GM23248 (cell line): Measurements from ENCODE around the gene CLEC4M. TPM values are rescaled to one million over a fixed set of nuclear protein-coding genes. Genes with fewer than 3 reads are reported as not detected.

Source experiments
- DNase-seq: peaks from one replicate; pipeline ENCODE4 v3.0.0-alpha.2; 2015
- H2AFZ ChIP-seq: fragments of 200-600 bp; sonication (generic); 2 replicates; pipeline ENCODE4 v1.6.1; 2016; ENCODE audit warnings: antibody characterized with exemption
- H3F3A ChIP-seq: fragments of 200-600 bp; sonication (generic); 2 replicates; pipeline ENCODE4 v1.6.1; 2016; ENCODE audit warnings: mild to moderate bottlenecking, antibody characterized with exemption, mixed run types; ENCODE audit not compliant: insufficient read depth
- H3K27ac ChIP-seq: fragments of 200-600 bp; sonication (generic); 2 replicates; pipeline ENCODE4 v1.5.1; 2016; ENCODE audit warnings: mild to moderate bottlenecking
- H3K27me3 ChIP-seq: fragments of 200-600 bp; sonication (generic); replicated peaks from 2 replicates; pipeline ENCODE4 v1.6.1; 2016; ENCODE audit warnings: mild to moderate bottlenecking; ENCODE audit not compliant: insufficient read depth
- H3K36me3 ChIP-seq: fragments of 200-600 bp; sonication (generic); 2 replicates; pipeline ENCODE4 v1.6.1; 2016; ENCODE audit warnings: low read depth, mild to moderate bottlenecking
- H3K4me1 ChIP-seq: fragments of 200-600 bp; sonication (generic); 2 replicates; pipeline ENCODE4 v1.6.1; 2016; ENCODE audit warnings: mild to moderate bottlenecking; ENCODE audit not compliant: insufficient read depth
- H3K4me2 ChIP-seq: fragments of 200-600 bp; sonication (generic); one replicate; pipeline ENCODE4 v1.6.1; 2016; ENCODE audit warnings: mild to moderate bottlenecking; ENCODE audit not compliant: unreplicated experiment
- H3K4me3 ChIP-seq: fragments of 200-600 bp; sonication (generic); 2 replicates; pipeline ENCODE4 v1.5.1; 2016; ENCODE audit warnings: mild to moderate bottlenecking
- H3K79me2 ChIP-seq: fragments of 200-600 bp; sonication (generic); 2 replicates; pipeline ENCODE4 v1.6.1; 2016; ENCODE audit warnings: mild to moderate bottlenecking; ENCODE audit not compliant: insufficient read depth
- H3K9ac ChIP-seq: fragments of 200-600 bp; sonication (generic); 2 replicates; pipeline ENCODE4 v1.6.1; 2016; ENCODE audit warnings: mild to moderate bottlenecking
- H3K9me2 ChIP-seq: fragments of 200-600 bp; sonication (generic); 2 replicates; pipeline ENCODE4 v1.6.1; 2016; ENCODE audit warnings: mixed run types, mild to moderate bottlenecking, moderate library complexity; ENCODE audit not compliant: insufficient read depth
- H3K9me3 ChIP-seq: fragments of 200-600 bp; sonication (generic); one replicate; pipeline ENCODE4 v1.6.1; 2017; ENCODE audit warnings: low read depth
- H4K20me1 ChIP-seq: fragments of 200-600 bp; sonication (generic); 2 replicates; pipeline ENCODE4 v1.6.0; 2016; ENCODE audit not compliant: insufficient read depth
- EZH2 ChIP-seq: fragments of 200-600 bp; sonication (generic); IDR thresholded peaks from 2 replicates; pipeline ENCODE4 v1.6.1; 2018; ENCODE audit warnings: antibody characterized with exemption, mild to moderate bottlenecking; ENCODE audit not compliant: insufficient read depth, poor library complexity, severe bottlenecking
- EZH2phosphoT487 ChIP-seq: fragments of 200-600 bp; sonication (generic); IDR thresholded peaks from 2 replicates; pipeline ENCODE4 v1.6.1; 2018; ENCODE audit warnings: antibody characterized with exemption, moderate library complexity, mild to moderate bottlenecking, low read depth; ENCODE audit not compliant: insufficient read depth
- WGBS, 2 experiments: methylation state at CpG; one replicate each; pipeline ENCODE4 v1.1.6; 2015 to 2017; ENCODE audit warnings: low lambda C conversion rate in 2 of 2, low coverage in 1 of 2; ENCODE audit errors: missing lambda C conversion rate in 2 of 2; 5-methylcytosine and 5-hydroxymethylcytosine counted together
- in situ Hi-C: fragments of 300-500 bp; cut with MboI; formaldehyde crosslinking; loops from 2 replicates; pipeline ENCODE4 v1.15.0; 2020
- polyA plus RNA-seq: library from polyadenylated mRNA; unstranded; fragments of >200 nt; fragmentation: Nextera tagmentation; extraction: Ambion mirVana; gene quantifications from 2 replicates; pipeline ENCODE4 v1.2.1, GENCODE V29; 2016
- total RNA-seq: library from RNA; depleted of rRNA; stranded (reverse); fragments of >200 nt; shearing (Covaris generic); gene quantifications from 2 replicates; pipeline ENCODE4 v1.2.3, GENCODE V29; 2014; rRNA removed

Gene CLEC4M
- total and polyA plus RNA-seq, 2 experiments from 2014 or later = not detected

- no peak for DNase-seq
- no peak overlapping the region for H2AFZ ChIP-seq
- in situ Hi-C loops = loop anchor here (25.0 kb wide), 1 partner anchor 456 kb away; no protein-coding TSS in a partner anchor
- H4K20me1 ChIP-seq = no peaks in the 10 kb centered on the region
- no peaks in the 10 kb centered on the region for H3K9me2 ChIP-seq
- H3K27me3 ChIP-seq = peaks cover 18% of the 10 kb centered on the region
- H3K4me1 ChIP-seq = no peaks in the 10 kb centered on the region
- H3K36me3 ChIP-seq = no peaks in the 10 kb centered on the region
- no peaks in the 10 kb centered on the region for H3K79me2 ChIP-seq
- no peak overlapping the region for H3K9ac ChIP-seq
- no peak overlapping the region for H3K4me2 ChIP-seq
- H3K9me3 ChIP-seq = no peaks in the 10 kb centered on the region
- TF ChIP-seq EZH2phosphoT487 (no peak), EZH2 (no peak)
- no peak overlapping the region for H3K27ac ChIP-seq
- 86% methylated on average over 1 of the region's 1 CpG for WGBS, 2 experiments
- H3K4me3 ChIP-seq = no peak overlapping the region
- H3F3A ChIP-seq = no peaks in the 10 kb centered on the region
These were observed 54.8 kb downstream of the CLEC4M start for GRCh38 chr19:7817801-7818200.

- H3K4me2 ChIP-seq = no peak overlapping the region
- WGBS, 2 experiments = 32 to 34% methylated on average over 2 of the region's 2 CpGs
- H3K79me2 ChIP-seq = no peaks in the 10 kb centered on the region
- TF ChIP-seq EZH2 (no peak), EZH2phosphoT487 (no peak)
- H3K27me3 ChIP-seq = peaks cover 18% of the 10 kb centered on the region
- no peak overlapping the region for H2AFZ ChIP-seq
- H3F3A ChIP-seq = no peaks in the 10 kb centered on the region
- no peak overlapping the region for H3K4me3 ChIP-seq
- H3K9me3 ChIP-seq = no peaks in the 10 kb centered on the region
- no peaks in the 10 kb centered on the region for H4K20me1 ChIP-seq
- no peak overlapping the region for H3K9ac ChIP-seq
- H3K4me1 ChIP-seq = peaks cover 3% of the 10 kb centered on the region; the same call in 1 of the 2 replicates
- in situ Hi-C loops = loop anchor here (25.0 kb wide), 1 partner anchor 457 kb away; no protein-coding TSS in a partner anchor
- H3K9me2 ChIP-seq = no peaks in the 10 kb centered on the region
- H3K27ac ChIP-seq = no peak overlapping the region
- DNase-seq = no peak
- H3K36me3 ChIP-seq = no peaks in the 10 kb centered on the region
These were observed 55.8 kb downstream of the CLEC4M start for GRCh38 chr19:7818806-7819205.

Other genes with a start within 250 kb of the CLEC4M start
- gene ZNF358, start 247.1 kb upstream of the CLEC4M start, total RNA-seq = 51.1 and 56.3 TPM in 2 replicates
- 11.4 and 12.0 TPM in 2 replicates for gene ZNF358, start 247.1 kb upstream of the CLEC4M start, polyA plus RNA-seq
- gene MCOLN1, start 240.6 kb upstream of the CLEC4M start, total RNA-seq = 4.9 and 5.9 TPM in 2 replicates
- gene MCOLN1, start 240.6 kb upstream of the CLEC4M start, polyA plus RNA-seq = 28.6 TPM in 2 replicates
- 86.6 and 116 TPM in 2 replicates for gene PNPLA6, start 227.5 kb upstream of the CLEC4M start, total RNA-seq
- gene PNPLA6, start 227.5 kb upstream of the CLEC4M start, polyA plus RNA-seq = 65.0 and 67.2 TPM in 2 replicates
- gene CAMSAP3, start 167.4 kb upstream of the CLEC4M start, total RNA-seq = not detected in 2 replicates
- gene CAMSAP3, start 167.4 kb upstream of the CLEC4M start, polyA plus RNA-seq = not detected in 2 replicates
- gene XAB2, start 133.7 kb upstream of the CLEC4M start, total RNA-seq = 30.7 and 33.0 TPM in 2 replicates
- 12.2 and 12.5 TPM in 2 replicates for gene XAB2, start 133.7 kb upstream of the CLEC4M start, polyA plus RNA-seq
- gene PET100, start 133.4 kb upstream of the CLEC4M start, total RNA-seq = 7.6 and 13.5 TPM in 2 replicates
- gene PET100, start 133.4 kb upstream of the CLEC4M start, polyA plus RNA-seq = 189 and 199 TPM in 2 replicates
- gene PCP2, start 129.5 kb upstream of the CLEC4M start, total RNA-seq = not detected in 2 replicates
- gene PCP2, start 129.5 kb upstream of the CLEC4M start, polyA plus RNA-seq = not detected in 2 replicates
- gene STXBP2, start 126.1 kb upstream of the CLEC4M start, total RNA-seq = 1.8 TPM in 1 of 2 replicates, not detected in the other
- gene STXBP2, start 126.1 kb upstream of the CLEC4M start, polyA plus RNA-seq = 1.4 and 2.0 TPM in 2 replicates
- gene RETN, start 94.2 kb upstream of the CLEC4M start, total RNA-seq = not detected in 2 replicates
- gene RETN, start 94.2 kb upstream of the CLEC4M start, polyA plus RNA-seq = not detected in 2 replicates
- not detected in 2 replicates for gene MCEMP1, start 86.2 kb upstream of the CLEC4M start, total RNA-seq
- not detected in 2 replicates for gene MCEMP1, start 86.2 kb upstream of the CLEC4M start, polyA plus RNA-seq
- gene TRAPPC5, start 82.4 kb upstream of the CLEC4M start, total RNA-seq = 68.1 and 134 TPM in 2 replicates
- 203 and 207 TPM in 2 replicates for gene TRAPPC5, start 82.4 kb upstream of the CLEC4M start, polyA plus RNA-seq
- not detected in 2 replicates for gene FCER2, start 61.1 kb upstream of the CLEC4M start, total RNA-seq
- gene FCER2, start 61.1 kb upstream of the CLEC4M start, polyA plus RNA-seq = 0.33 TPM in 1 of 2 replicates, not detected in the other
- gene CLEC4G, start 31.1 kb upstream of the CLEC4M start, total RNA-seq = not detected in 2 replicates
- not detected in 2 replicates for gene CLEC4G, start 31.1 kb upstream of the CLEC4M start, polyA plus RNA-seq
- not detected in 2 replicates for gene CD209, start 15.7 kb upstream of the CLEC4M start, total RNA-seq
- gene CD209, start 15.7 kb upstream of the CLEC4M start, polyA plus RNA-seq = not detected in 2 replicates
- gene EVI5L, start 67.0 kb downstream of the CLEC4M start, total RNA-seq = 24.3 and 26.8 TPM in 2 replicates
- gene EVI5L, start 67.0 kb downstream of the CLEC4M start, polyA plus RNA-seq = 6.9 and 8.4 TPM in 2 replicates
- gene PRR36, start 111.1 kb downstream of the CLEC4M start, total RNA-seq = not detected in 2 replicates
- gene PRR36, start 111.1 kb downstream of the CLEC4M start, polyA plus RNA-seq = 0.10 TPM in 1 of 2 replicates, not detected in the other
- gene LRRC8E, start 125.3 kb downstream of the CLEC4M start, total RNA-seq = 3.5 and 3.6 TPM in 2 replicates
- gene LRRC8E, start 125.3 kb downstream of the CLEC4M start, polyA plus RNA-seq = 3.7 and 4.0 TPM in 2 replicates
- gene MAP2K7, start 140.6 kb downstream of the CLEC4M start, total RNA-seq = 9.7 and 14.8 TPM in 2 replicates
- 4.6 and 4.8 TPM in 2 replicates for gene MAP2K7, start 140.6 kb downstream of the CLEC4M start, polyA plus RNA-seq
- 9.0 TPM in 1 of 2 replicates, not detected in the other for gene TGFBR3L, start 151.6 kb downstream of the CLEC4M start, total RNA-seq
- 24.3 and 30.6 TPM in 2 replicates for gene TGFBR3L, start 151.6 kb downstream of the CLEC4M start, polyA plus RNA-seq
- 20.5 and 33.7 TPM in 2 replicates for gene SNAPC2, start 157.1 kb downstream of the CLEC4M start, total RNA-seq
- 47.2 and 49.4 TPM in 2 replicates for gene SNAPC2, start 157.1 kb downstream of the CLEC4M start, polyA plus RNA-seq
- 3.5 and 9.0 TPM in 2 replicates for gene CTXN1, start 162.9 kb downstream of the CLEC4M start, total RNA-seq
- 3.3 and 3.4 TPM in 2 replicates for gene CTXN1, start 162.9 kb downstream of the CLEC4M start, polyA plus RNA-seq
- gene TIMM44, start 180.4 kb downstream of the CLEC4M start, total RNA-seq = 53.1 and 66.8 TPM in 2 replicates
- 25.8 and 28.6 TPM in 2 replicates for gene TIMM44, start 180.4 kb downstream of the CLEC4M start, polyA plus RNA-seq
- 44.0 and 48.1 TPM in 2 replicates for gene ELAVL1, start 242.4 kb downstream of the CLEC4M start, total RNA-seq
- 74.4 and 78.9 TPM in 2 replicates for gene ELAVL1, start 242.4 kb downstream of the CLEC4M start, polyA plus RNA-seq